CMK (cell line): ENCODE results near the gene CNKSR3.
A peak's percentile ranks its signal among the peaks of the same experiment; 100 is the strongest.
"Not testable (repeated sequence)": the region's sequence is repeated elsewhere in the genome, so short reads cannot be mapped to it uniquely, and the experiment has no call there.

Experiments used
- DNase-seq: peaks from one replicate; pipeline ENCODE4 v3.0.0-alpha.2; 2010; ENCODE audit warnings: low read depth

The CNKSR3 gene

DNA sequence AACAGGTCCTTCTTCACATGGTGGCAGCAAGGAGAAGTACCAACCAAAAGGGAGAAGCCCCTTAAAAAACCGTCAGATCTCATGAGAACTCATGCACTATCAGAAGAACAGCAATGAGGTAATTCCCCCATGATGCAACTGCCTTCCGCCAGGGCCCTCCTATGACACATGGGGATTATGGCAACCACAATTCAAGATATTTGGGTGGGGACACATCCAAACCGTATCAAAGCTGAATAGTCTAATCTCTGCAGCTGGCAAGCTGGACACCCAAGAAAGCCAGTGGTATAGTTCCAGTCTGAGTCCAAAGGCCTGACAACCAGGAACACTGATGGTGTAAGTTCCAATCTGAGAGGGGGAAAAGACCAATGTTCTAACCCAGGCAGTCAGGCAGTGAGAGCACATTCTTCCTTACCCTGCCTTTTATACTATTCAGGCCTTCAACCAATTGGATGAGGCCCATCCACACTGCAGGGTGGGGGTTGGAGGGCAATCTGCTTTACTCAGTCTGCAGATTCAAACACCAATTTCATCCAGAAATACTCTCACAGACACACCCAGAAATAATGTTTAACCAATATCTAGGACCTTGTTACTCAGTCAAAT lies 17.9 kb upstream of the CNKSR3 start:
- DNase-seq = no peak

- no peak for DNase-seq
These were observed 16.5 kb upstream of the CNKSR3 start for GRCh38 chr6:154526996-154527395.

DNA sequence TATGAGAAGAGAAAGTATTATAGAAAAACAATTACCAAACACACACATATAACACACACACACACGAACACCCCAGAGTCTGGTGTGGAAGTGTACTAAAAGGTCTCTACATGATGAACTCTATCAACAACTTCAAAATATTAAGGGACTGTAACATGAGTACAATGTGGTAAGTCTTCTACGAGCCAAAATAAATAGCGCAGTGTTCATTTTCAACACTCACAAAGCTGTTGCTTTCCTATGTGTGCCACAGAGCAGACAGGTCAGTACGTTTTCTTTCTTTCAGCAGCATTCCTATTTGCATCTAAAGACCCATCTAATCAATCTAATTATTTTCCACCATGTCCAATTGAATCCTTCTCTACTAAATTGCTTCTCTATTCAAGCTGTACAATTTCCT lies 12.1 kb upstream of the CNKSR3 start:
- DNase-seq = no peak

GRCh38 chr6:154521412-154521811 lies 10.9 kb upstream of the CNKSR3 start:
- DNase-seq = no peak

DNA sequence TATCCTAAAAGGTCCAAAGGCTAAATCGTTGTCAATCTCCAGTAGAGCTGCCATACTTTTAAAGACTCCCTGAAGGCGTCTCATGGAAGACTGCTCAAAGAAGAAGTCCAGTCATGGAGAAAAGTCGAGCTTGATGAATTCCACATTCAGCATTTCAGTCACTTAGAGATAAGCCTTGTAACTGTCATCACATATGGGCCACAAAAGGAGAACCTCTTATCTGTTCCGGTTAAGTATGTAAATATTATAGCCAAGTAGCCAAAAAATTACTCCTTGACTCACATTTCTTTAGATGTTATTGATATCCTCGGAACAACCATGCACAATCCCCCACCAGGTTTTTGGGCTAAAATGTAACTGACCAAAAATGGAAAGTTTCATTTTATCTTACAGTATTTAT lies 9.8 kb upstream of the CNKSR3 start:
- peak; percentile 45 for DNase-seq

DNA sequence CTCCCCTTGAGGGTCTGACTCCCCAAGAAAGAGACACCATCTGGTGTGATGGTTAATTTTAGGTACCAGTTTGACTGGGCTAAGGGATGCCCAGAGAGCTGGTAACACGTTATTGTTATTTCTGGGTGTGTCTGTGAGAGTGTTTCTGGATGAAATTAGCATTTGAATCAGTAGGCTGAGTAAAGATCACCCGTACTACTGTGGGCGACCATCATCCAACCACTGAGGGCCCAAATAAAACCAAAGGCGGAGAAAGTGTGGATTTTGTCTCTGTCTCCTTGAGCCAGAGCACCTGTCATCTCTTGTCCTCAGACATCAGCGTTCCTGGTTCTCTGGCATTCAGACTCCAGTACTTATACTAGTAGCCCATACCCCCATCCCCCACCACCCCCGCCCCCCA lies 7.9 kb upstream of the CNKSR3 start:
- DNase-seq = no peak

GRCh38 chr6:154516276-154516675 lies 5.8 kb upstream of the CNKSR3 start:
- DNase-seq = no peak

GRCh38 chr6:154515826-154516225 lies 5.3 kb upstream of the CNKSR3 start:
- DNase-seq = no peak

GRCh38 chr6:154515076-154515475 lies 4.6 kb upstream of the CNKSR3 start:
- DNase-seq = not testable (repeated sequence)

GRCh38 chr6:154514481-154514880 lies 4.0 kb upstream of the CNKSR3 start:
- DNase-seq = no peak

DNA sequence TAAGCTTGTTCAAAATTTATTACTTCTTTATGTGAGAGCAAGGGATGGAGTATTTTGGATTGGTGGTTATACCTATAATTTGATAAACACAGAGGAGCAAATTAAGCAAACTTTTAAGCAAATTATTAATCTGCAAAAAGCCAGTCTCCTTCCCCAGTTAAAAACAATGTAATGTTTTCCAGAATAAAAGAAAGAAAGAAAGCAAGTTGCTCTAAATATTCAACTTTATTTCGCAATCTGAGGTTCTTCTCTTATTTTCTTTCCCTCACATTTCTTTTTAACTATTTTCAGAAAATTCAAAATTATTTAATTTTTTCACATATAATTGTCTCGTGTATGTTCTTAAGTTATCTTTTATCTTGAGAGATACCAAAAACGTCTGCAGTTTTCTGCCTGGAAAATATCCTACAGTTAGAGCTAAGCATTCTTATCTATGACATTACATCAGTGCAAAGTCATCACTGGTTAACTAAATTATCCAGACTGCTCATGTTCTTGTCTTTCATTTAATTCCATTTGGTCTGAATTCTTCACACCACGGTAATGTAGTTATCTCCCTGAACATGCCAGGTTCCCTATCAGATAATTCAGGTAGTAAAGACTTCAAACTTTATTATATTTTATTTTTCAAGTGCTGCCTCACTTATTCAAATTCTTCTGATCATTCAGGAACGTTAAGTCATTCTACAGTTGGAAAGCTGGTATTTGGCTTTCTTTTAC lies 3.3 kb upstream of the CNKSR3 start:
- no peak for DNase-seq

GRCh38 chr6:154512201-154512600 lies 1.7 kb upstream of the CNKSR3 start:
- no peak for DNase-seq

GRCh38 chr6:154511791-154512190 lies 1.3 kb upstream of the CNKSR3 start:
- no peak for DNase-seq

DNA sequence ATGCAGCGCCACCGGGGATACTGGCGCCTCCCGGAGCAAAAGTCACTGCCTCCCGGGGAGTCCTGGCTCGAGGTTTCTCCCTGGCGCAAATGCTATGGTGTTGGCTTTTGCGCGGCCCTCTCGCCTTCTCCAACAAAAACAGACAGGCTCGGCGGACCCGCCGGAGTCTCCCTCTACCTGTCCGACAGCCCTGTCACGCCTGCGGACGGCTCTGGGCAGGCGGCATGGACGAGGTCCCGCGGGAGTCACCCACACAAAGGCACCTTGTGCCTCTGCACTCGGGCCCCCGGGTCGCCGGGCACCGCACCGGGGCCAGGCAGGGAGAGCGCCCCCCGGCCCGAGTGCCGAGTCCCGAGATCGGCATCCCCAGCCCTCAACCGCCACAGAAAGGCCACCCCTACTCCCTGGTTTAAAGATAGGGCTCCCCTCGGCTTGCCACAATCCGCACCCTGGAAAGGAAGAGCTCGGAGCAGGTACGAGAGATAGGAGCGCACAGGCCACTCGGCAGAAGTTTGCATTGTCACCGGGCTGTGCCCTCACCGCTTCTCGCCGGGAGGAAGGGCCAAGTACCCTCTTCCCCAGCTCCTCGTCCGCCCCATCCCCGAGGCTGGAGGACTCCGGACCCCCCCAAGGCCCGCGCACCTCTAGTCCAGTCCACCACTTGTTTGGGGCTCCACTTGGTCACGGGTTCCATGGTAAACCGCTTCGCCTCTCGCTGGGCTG lies 903 bp downstream of the CNKSR3 start:
- peak; percentile 40 for DNase-seq

GRCh38 chr6:154508573-154509375 lies 1.7 kb downstream of the CNKSR3 start:
- DNase-seq = no peak

DNA sequence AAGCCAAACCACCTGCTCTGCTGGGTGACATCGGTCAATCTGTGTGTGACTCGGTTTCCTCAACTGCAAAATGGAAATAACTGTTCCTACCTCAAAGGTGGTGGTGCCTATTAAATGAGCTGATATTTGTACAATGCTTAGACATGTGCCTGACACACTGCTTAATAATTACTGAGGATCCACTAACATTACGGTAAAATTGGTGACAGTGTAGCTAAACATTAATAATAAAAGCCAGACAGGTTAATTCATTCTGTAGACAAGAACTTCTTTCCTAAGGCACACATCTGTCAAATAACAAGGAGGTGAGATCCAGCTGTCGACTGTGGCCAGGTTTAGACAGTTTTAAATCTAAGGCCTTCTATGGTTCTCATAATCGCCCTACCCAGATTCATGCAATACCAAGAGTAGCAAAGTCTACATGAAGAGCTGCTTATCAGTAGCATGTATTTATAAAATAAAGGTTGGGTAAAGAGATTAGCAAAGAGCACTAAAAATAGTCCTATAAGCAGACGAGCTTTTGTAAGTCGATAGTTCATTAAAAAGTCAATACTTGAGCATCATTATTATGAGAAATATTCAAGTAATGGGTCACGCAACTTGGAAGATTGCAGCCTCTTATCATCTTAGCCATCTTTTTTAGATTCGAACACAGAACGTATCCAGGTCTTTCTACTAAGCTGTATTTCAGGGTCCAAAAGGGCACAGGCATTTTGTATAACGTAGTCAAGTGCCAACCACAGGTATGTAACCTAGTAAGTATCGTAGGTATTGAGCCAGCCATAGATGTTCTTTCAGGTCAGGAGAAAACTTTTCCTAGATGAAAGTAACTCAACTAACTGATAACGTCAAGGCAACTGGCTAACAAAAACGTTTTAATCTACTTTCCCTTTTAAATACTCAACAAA lies 3.2 kb downstream of the CNKSR3 start:
- DNase-seq = no peak

DNA sequence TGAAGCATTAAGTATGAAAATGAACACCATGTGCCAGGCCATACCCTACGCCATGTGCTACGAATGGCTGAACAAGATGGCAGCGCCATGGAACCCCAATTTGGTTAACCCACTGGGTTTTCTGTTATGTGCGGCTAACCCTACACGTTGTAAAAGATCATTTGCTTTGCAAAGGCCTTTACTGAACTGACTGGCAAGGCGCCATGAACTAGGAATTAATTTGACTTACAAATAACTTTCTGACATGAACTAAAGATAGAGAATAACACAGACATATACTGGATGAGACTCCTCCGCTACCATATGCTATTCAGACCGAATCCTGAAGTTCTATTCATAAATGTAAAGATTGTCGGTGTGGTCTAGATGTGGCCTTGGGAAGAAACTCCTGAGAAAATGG lies 3.9 kb downstream of the CNKSR3 start:
- no peak for DNase-seq

DNA sequence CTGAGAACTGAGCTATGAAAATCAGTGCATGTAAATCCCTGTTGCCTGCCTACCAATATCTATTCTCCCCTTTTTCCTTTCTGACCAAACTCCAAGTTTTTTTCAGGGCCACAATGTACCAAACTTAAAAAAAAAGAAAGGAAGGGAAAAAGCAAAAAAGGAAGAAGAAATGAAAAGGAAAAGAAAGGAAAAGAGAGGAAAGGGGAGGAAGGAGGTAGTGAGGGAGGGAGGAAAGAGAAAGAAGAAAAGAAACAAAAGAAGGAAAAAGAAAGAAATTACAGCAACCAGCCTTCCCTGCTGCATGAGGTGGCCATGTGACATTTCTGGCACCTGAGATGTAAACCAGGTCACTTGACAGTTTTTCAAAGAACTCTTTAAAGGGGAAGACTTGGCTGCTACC lies 4.4 kb downstream of the CNKSR3 start:
- DNase-seq = no peak

- DNase-seq = no peak
These were observed 5.5 kb downstream of the CNKSR3 start for GRCh38 chr6:154504865-154505449.

- DNase-seq = no peak
These were observed 6.4 kb downstream of the CNKSR3 start for GRCh38 chr6:154504102-154504501.

DNA sequence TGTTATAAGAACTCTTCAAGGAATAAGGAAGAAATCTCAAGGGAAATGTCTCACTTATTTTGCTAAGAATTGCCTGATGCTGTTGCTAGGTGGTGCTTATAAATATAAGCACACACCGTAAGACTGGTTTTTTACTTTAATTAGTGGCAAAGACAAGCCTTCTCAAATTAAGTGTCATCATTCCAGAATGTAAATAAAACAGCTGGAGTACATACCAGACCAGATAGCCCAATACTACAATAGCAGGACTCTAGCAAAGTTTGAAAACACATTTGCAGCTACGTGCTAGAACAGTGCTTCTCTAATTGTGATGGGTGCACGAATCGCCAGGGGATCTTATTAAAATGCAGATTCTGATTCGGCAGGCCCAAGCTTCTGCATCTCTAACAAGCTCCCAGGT lies 6.8 kb downstream of the CNKSR3 start:
- no peak for DNase-seq
